T-cell (primary cell): ENCODE results near the gene RAB26. TPM values are rescaled to one million over a fixed set of nuclear protein-coding genes. Genes with fewer than 3 reads are reported as not detected.
"Not testable (repeated sequence)": the region's sequence is repeated elsewhere in the genome, so short reads cannot be mapped to it uniquely, and the experiment has no call there.

Experiments used
- ATAC-seq, 4 experiments: fragments of 200-7000 bp in 3 of 4; fragments of 150-1000 bp in 1 of 4; cut with Tn5 transposase; replicated peaks in 1 of 4; 1 replicate in 3 of 4; 2 replicates in 1 of 4; pipeline ENCODE4 v1.10.0; 2021; ENCODE audit warnings: moderate library complexity in 3 of 4, mild to moderate bottlenecking in 2 of 4, moderate number of reproducible peaks in 1 of 4
- CTCF ChIA-PET, 2 donors: fragments of 300-600 bp; sonication (Branson Sonifier 250); formaldehyde crosslinking; loops; one replicate each; lab custom pipeline; 2022; ENCODE audit warnings: antibody characterized with exemption in 2 of 2; lab: Charles Lee
- POLR2A ChIA-PET, 2 donors: fragments of 300-600 bp; sonication (Branson Sonifier 250); formaldehyde crosslinking; loops; one replicate each; lab custom pipeline; 2022; ENCODE audit warnings: antibody characterized with exemption in 2 of 2; lab: Charles Lee
- DNase-seq, 35 experiments: peaks; one replicate each; pipeline versions ENCODE4 v3.0.0 to v3.0.0-alpha.2; 2013 to 2023
- H3K27ac ChIP-seq: one replicate; pipeline ENCODE4 v1.5.1; 2013; ENCODE audit warnings: low read length
- H3K27me3 ChIP-seq, 2 experiments: replicated peaks in 1 of 2; 1 replicate in 1 of 2; 2 replicates in 1 of 2; pipeline versions ENCODE4 v1.6.1 to v1.7.0; 2013; ENCODE audit warnings: low read length in 1 of 2, mixed read lengths in 1 of 2; ENCODE audit not compliant: control insufficient read depth in 2 of 2, insufficient read depth in 2 of 2; ENCODE audit errors: extremely low read depth in 1 of 2
- H3K36me3 ChIP-seq, 2 donors: 1 replicate in 1 of 2; 2 replicates in 1 of 2; pipeline versions ENCODE4 v1.6.1 to v1.7.0; 2013; ENCODE audit warnings: low read length in 1 of 2; ENCODE audit not compliant: control insufficient read depth in 2 of 2, insufficient read depth in 1 of 2; ENCODE audit errors: extremely low read depth in 1 of 2
- H3K4me1 ChIP-seq, 2 experiments: 1 replicate in 1 of 2; 2 replicates in 1 of 2; pipeline versions ENCODE4 v1.6.1 to v1.7.0; 2013; ENCODE audit warnings: low read length in 2 of 2, mixed read lengths in 1 of 2; ENCODE audit not compliant: insufficient read depth in 2 of 2, control insufficient read depth in 1 of 2; ENCODE audit errors: extremely low read depth in 1 of 2
- H3K4me3 ChIP-seq, 2 donors: 1 replicate in 1 of 2; 2 replicates in 1 of 2; pipeline versions ENCODE4 v1.5.1 to v1.7.0; 2013; ENCODE audit warnings: mild to moderate bottlenecking in 2 of 2, low read length in 1 of 2, moderate library complexity in 1 of 2; ENCODE audit not compliant: control insufficient read depth in 1 of 2; ENCODE audit errors: extremely low read depth in 1 of 2
- H3K9me3 ChIP-seq: 2 replicates; pipeline ENCODE4 v1.7.0; 2013
- H3K27ac Mint-ChIP-seq, 2 donors: one replicate each; pipeline ENCODE4 v1.8.0; 2020 to 2021; ENCODE audit warnings: mild to moderate bottlenecking in 2 of 2, mixed read lengths in 2 of 2
- H3K27me3 Mint-ChIP-seq, 2 donors: one replicate each; pipeline ENCODE4 v1.8.0; 2021 to 2022; ENCODE audit warnings: mixed read lengths in 2 of 2
- H3K36me3 Mint-ChIP-seq: one replicate; pipeline ENCODE4 v1.8.0; 2021; ENCODE audit warnings: mixed read lengths
- H3K4me1 Mint-ChIP-seq, 3 donors: one replicate each; pipeline ENCODE4 v1.8.0; 2020 to 2022; ENCODE audit warnings: mixed read lengths in 3 of 3, mild to moderate bottlenecking in 1 of 3
- H3K4me3 Mint-ChIP-seq, 3 donors: one replicate each; pipeline ENCODE4 v1.8.0; 2020 to 2022; ENCODE audit warnings: mild to moderate bottlenecking in 3 of 3, mixed read lengths in 3 of 3, moderate library complexity in 3 of 3
- H3K9me3 Mint-ChIP-seq, 3 donors: one replicate each; pipeline ENCODE4 v1.8.0; 2020 to 2022; ENCODE audit warnings: mixed read lengths in 3 of 3
- WGBS: methylation state at CpG from one replicate; pipeline ENCODE4 v1.1.5; 2013; ENCODE audit warnings: missing lambda C conversion rate; ENCODE audit not compliant: insufficient coverage; 5-methylcytosine and 5-hydroxymethylcytosine counted together
- total RNA-seq, 35 experiments: library from RNA in 6 of 35; stranded (reverse) in 6 of 35; fragments of 120-200 nt in 1 of 35; gene quantifications; one replicate each; pipeline versions ENCODE4 v1.2.1 to v1.2.4 and lab custom pipeline; 2013 to 2026

The RAB26 gene
- total RNA-seq, 5 donors from 2014 or later (not counting 1 experiment from before 2014, with no cell fraction given) = 0.19 to 0.66 TPM; not detected in 3

DNA sequence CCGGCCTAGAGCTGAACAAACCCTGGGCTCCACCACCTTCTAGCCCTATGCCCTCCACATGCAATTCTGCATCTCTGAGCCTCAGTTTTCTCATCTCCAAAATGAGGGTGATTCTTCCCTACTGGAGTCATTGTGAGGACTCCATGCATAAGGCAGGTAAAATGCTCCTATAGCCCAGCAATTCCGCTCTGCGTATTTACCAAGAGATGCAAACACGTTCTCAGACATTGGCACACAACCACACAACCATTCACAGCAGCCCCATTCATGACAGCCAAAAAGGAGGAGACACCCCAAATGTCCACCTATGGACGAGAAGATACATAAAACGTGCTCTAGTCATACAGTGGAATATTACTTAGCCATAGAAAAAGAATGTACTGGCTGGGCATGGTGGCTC is 51.9 kb downstream of the RAB26 start:
- no peak overlapping the region for H3K27ac Mint-ChIP-seq
- no peak for DNase-seq
- H3K36me3 Mint-ChIP-seq = no peaks in the 10 kb centered on the region
- H3K27me3 Mint-ChIP-seq = peaks cover 6 to 26% of the 10 kb centered on the region in 2 donors
- Histone ChIP-seq H3K9me3 (no peaks in the 10 kb centered on the region), H3K27ac (no peak overlapping the region), H3K4me1 (peaks cover 0 to 20% of the 10 kb centered on the region in 2 experiments), H3K27me3 (peaks cover 3 to 37% of the 10 kb centered on the region in 2 experiments), H3K4me3 (no peak overlapping the region), H3K36me3 (no peaks in the 10 kb centered on the region)
- CTCF ChIA-PET = no interaction called here
- no peak overlapping the region for H3K4me3 Mint-ChIP-seq
- POLR2A ChIA-PET = no interaction called here
- WGBS = 100% methylated on average over 2 of the region's 6 CpGs
- no peaks in the 10 kb centered on the region for H3K9me3 Mint-ChIP-seq
- H3K4me1 Mint-ChIP-seq = peaks cover 6 to 9% (median 8%) of the 10 kb centered on the region in 3 donors
- no peak for ATAC-seq

DNA sequence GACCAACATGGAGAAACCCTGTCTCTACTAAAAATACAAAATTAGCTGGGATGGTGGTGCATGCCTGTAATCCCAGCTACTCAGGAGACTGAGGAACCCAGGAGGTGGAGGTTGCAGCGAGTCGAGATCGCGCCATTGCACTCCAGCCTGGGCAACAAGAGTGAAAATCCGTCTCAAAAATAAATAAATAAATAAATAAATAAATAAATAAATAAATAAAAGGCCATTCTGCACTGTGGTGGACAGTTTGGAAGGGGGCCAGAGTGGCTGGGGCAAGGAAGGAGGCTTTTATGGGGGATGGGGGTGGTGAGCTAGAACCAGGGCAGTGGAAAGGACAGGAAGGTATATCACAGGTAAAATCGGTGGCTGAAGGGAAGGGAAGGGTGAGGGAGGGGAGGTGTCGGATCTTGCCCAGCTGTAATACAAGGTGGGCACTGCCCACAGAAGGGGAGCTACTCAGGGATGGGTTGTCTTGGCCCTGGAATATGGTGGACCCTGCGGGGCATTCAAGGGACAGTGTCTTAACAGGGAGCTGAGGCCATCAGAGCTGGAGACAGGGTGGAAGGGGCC is 54.8 kb downstream of the RAB26 start:
- Histone ChIP-seq H3K4me1 (peaks cover 4 to 24% of the 10 kb centered on the region in 2 experiments), H3K27me3 (peaks cover 3 to 16% of the 10 kb centered on the region in 2 experiments), H3K36me3 (peaks cover 0 to 13% of the 10 kb centered on the region in 2 donors)
- H3K9me3 Mint-ChIP-seq, H3K27ac ChIP-seq, CTCF ChIA-PET, DNase-seq, H3K9me3 ChIP-seq, H3K4me3 ChIP-seq, H3K36me3 Mint-ChIP-seq, POLR2A ChIA-PET, ATAC-seq: not testable (repeated sequence)
- Mint-ChIP-seq H3K27ac (peak overlapping the region in 1 of 2 donors; percentile 61), H3K4me1 (peaks cover 21 to 23% (median 22%) of the 10 kb centered on the region in 3 donors), H3K4me3 (peak overlapping the region; percentile 60 to 80 (median 78)), H3K27me3 (peaks cover 2 to 15% of the 10 kb centered on the region in 2 donors)
- 100% methylated on average over 1 of the region's 8 CpGs for WGBS

Other genes starting within 250 kb of the RAB26 start
- not detected for gene HS3ST6, start 230.2 kb upstream of the RAB26 start, total RNA-seq
- gene MSRB1, start 205.4 kb upstream of the RAB26 start, total RNA-seq = 10 to 100 TPM in 2 of 5 donors, 1 to 10 TPM in 3; 5.6 to 11.9 (median 9.6) TPM
- gene RPL3L, start 193.9 kb upstream of the RAB26 start, total RNA-seq = not detected
- 10 to 100 TPM; 46.3 to 96.5 (median 84.4) TPM for gene NDUFB10, start 189.1 kb upstream of the RAB26 start, total RNA-seq
- gene RPS2, start 183.8 kb upstream of the RAB26 start, total RNA-seq = 1,000 to 10,000 TPM; 3,208 to 3,662 (median 3,410) TPM
- under 1 TPM in 3 of 5 donors, not detected in 2; 0.38 to 0.66 (median 0.44) TPM for gene RNF151, start 181.8 kb upstream of the RAB26 start, total RNA-seq
- 10 to 100 TPM; 21.1 to 45.6 (median 36.9) TPM for gene TBL3, start 176.6 kb upstream of the RAB26 start, total RNA-seq
- 1 to 10 TPM in 2 of 5 donors, under 1 TPM in 2, not detected in 1; 0.78 to 2.2 (median 1.3) TPM for gene NOXO1, start 167.2 kb upstream of the RAB26 start, total RNA-seq
- 10 to 100 TPM; 16.1 to 31.9 (median 22.0) TPM for gene GFER, start 164.4 kb upstream of the RAB26 start, total RNA-seq
- 1 to 10 TPM; 1.1 to 5.7 (median 1.7) TPM for gene SYNGR3, start 158.7 kb upstream of the RAB26 start, total RNA-seq
- gene ZNF598, start 138.8 kb upstream of the RAB26 start, total RNA-seq = 10 to 100 TPM; 44.3 to 73.7 (median 68.8) TPM
- under 1 TPM in 2 of 5 donors, not detected in 3; 0.43 to 0.44 TPM for gene NPW, start 128.8 kb upstream of the RAB26 start, total RNA-seq
- gene NHERF2, start 121.7 kb upstream of the RAB26 start, total RNA-seq = 1 to 10 TPM; 2.9 to 6.8 (median 5.8) TPM
- 10 to 100 TPM in 3 of 5 donors, 1 to 10 TPM in 2; 5.8 to 24.1 (median 18.3) TPM for gene NTHL1, start 100.8 kb upstream of the RAB26 start, total RNA-seq
- gene TSC2, start 100.6 kb upstream of the RAB26 start, total RNA-seq = 100 to 1,000 TPM; 134 to 181 (median 161) TPM
- 100 to 1,000 TPM in 4 of 5 donors, 10 to 100 TPM in 1; 99.4 to 152 (median 137) TPM for gene PKD1, start 12.7 kb upstream of the RAB26 start, total RNA-seq
- 10 to 100 TPM; 25.6 to 54.3 (median 43.9) TPM for gene TRAF7, start 7.2 kb downstream of the RAB26 start, total RNA-seq
- gene CASKIN1, start 48.0 kb downstream of the RAB26 start, total RNA-seq = under 1 TPM in 2 of 5 donors, not detected in 3; 0.06 to 0.47 TPM
- 10 to 100 TPM; 26.2 to 32.5 (median 30.2) TPM for gene MLST8, start 56.8 kb downstream of the RAB26 start, total RNA-seq
- gene BRICD5, start 62.2 kb downstream of the RAB26 start, total RNA-seq = 10 to 100 TPM in 3 of 5 donors, 1 to 10 TPM in 2; 6.7 to 27.7 (median 20.4) TPM
- gene PGP, start 66.2 kb downstream of the RAB26 start, total RNA-seq = 10 to 100 TPM; 12.7 to 23.1 (median 20.4) TPM
- gene E4F1, start 75.0 kb downstream of the RAB26 start, total RNA-seq = 10 to 100 TPM; 32.8 to 52.0 (median 47.0) TPM
- gene DNASE1L2, start 87.8 kb downstream of the RAB26 start, total RNA-seq = 1 to 10 TPM in 3 of 5 donors, under 1 TPM in 2; 0.63 to 3.3 (median 1.9) TPM
- gene ECI1, start 103.0 kb downstream of the RAB26 start, total RNA-seq = 10 to 100 TPM; 17.0 to 40.1 (median 37.7) TPM
- 100 to 1,000 TPM; 163 to 203 (median 181) TPM for gene RNPS1, start 119.5 kb downstream of the RAB26 start, total RNA-seq
- gene ABCA3, start 192.1 kb downstream of the RAB26 start, total RNA-seq = 10 to 100 TPM in 2 of 5 donors, 1 to 10 TPM in 3; 6.6 to 11.1 (median 9.9) TPM